22Rv1 (cell line): Measurements from ENCODE around the gene C6orf163.

Source experiments
- CTCF ChIP-seq: fragments of 450-650 bp; IDR thresholded peaks from 2 replicates; pipeline ENCODE4 v1.5.1; 2017; ENCODE audit warnings: mild to moderate bottlenecking
- ZFX ChIP-seq: fragments of 450-650 bp; IDR thresholded peaks from 2 replicates; pipeline ENCODE4 v1.6.1; 2017; ENCODE audit warnings: antibody characterized with exemption, borderline replicate concordance

- TF ChIP-seq CTCF (no peak), ZFX (no peak)
Observed at GRCh38 chr6:87382861-87383260, 38.2 kb downstream of the C6orf163 start.
